Amniotic stem cell (primary cell): Measurements from ENCODE around the gene NIFK.
A peak's percentile ranks its signal among the peaks of the same experiment; 100 is the strongest.

Experiments used
- DNase-seq: peaks from one replicate; lab custom pipeline; 2025; lab: John Stamatoyannopoulos, UW

Gene NIFK

GRCh38 chr2:121736462-121737336 is at the start of gene NIFK:
NIFK (minus strand) TSS chr2:121736875; CDS start chr2:121736850, 25 bp downstream.
- peak; percentile 99 for DNase-seq

GRCh38 chr2:121783180-121783579 is 46.5 kb upstream of the NIFK start:
- DNase-seq: no peak

DNA sequence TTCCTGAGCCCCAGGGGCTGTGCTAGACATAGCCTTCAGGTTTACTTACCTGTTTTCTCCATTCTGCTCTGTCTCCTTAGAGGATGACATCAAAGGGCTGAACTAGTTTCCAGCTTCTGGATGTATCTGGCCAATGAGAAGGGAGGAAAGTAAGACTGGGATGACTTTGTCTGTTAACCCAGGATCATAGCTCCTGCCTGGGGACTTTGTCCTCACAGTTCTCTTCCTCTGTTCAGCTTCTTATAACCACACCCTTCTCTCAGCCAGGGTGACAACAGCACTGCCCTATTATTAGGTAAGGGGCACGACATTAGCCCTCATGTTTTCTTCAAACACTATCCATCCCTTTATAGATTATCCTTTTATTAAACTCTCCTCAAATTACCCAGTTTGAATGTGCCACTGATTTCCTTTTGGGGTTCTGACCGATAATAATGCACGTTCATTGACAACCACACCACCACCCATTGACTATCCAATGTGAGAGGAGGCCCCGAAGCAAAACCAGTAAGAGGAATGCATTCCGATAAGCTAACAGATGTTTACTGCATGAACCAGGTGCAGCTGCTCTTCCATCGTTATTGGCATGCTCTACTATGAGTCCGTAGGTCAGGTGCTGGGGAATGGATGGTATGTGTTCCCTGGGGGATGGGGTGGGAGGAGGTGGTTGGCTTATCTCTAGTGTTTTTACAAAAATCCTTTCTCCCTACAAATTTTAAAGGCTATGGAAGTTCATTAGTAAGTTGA is 42.2 kb upstream of the NIFK start:
- DNase-seq: no peak

DNA sequence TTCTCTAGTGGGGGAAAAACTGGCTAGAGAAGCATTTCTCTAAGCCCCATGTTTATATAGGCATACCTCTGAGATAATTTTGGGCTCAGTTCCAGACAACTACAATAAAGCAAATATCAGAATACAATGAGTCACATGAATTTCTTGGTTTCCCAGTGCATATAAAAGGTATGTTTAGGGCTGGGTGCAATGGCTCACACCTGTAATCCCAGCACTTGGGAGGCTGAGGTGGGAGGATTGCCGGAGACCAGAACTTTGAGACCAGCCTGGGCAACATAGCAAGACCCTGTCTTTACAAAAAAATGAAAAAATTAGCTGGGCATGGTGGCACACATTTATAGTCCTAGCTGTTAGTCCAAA is 41.0 kb upstream of the NIFK start:
- DNase-seq: no peak

- DNase-seq: no peak
These were observed 40.4 kb upstream of the NIFK start for GRCh38 chr2:121776885-121777698.

GRCh38 chr2:121776361-121776760 is 39.7 kb upstream of the NIFK start:
- no peak for DNase-seq

- no peak for DNase-seq
These were observed 37.6 kb upstream of the NIFK start for GRCh38 chr2:121774235-121774634.

DNA sequence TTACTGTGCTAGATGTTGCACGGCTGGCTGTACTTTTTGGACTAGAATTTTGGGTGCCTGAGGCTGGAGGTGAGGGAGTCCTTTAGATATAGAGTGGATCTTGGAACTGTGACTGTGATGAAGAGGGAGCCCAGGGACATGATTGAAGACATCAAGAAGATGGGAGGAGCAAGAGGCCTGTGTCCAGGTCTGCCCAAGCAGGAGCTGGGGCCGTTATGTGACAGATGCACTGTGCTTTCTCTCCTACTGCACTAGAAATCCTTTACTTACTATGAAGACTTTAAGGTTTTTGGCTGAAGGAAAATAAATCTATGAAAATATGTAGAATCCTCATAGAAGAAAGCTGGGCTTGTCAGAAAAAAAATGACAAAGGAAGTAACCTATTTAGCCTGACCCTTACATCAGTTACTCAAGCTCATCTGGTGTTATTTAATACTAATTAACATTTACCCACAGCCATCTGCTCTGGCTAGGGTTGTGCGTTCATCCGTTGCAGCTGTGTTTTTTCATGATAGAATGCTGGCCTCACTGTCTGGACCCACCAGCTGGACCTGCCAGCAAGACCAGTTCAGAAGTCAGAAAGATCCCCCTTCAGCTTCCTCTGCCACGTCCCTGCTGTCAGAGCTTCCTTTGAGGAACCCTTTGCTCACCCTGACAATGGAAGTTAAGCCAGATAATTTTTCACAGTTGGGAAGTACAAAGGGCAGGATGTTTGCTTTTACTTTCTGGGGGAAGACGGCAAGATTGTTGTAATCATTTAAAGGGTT is 35.5 kb upstream of the NIFK start:
- DNase-seq: no peak

GRCh38 chr2:121768143-121768755 is 31.6 kb upstream of the NIFK start:
- no peak for DNase-seq

DNA sequence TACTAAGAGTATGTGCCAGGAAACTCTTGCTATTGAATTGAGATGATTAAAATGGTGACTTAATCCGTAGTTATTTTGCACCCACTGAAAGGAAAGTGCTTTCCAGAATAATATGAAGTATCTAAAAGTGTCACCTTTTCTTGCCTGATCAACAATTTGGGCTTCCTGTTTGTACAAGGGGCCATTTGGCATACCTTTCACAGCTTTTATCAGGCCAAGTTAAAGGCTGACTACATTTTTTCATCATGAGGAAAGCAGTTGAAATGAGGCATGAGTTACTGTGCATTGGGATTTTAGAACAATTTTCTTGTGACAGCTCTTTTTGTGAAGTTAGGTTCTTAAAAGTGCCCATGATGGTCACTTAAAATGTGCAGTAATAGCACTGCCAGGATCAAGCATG is 29.9 kb upstream of the NIFK start:
- no peak for DNase-seq

DNA sequence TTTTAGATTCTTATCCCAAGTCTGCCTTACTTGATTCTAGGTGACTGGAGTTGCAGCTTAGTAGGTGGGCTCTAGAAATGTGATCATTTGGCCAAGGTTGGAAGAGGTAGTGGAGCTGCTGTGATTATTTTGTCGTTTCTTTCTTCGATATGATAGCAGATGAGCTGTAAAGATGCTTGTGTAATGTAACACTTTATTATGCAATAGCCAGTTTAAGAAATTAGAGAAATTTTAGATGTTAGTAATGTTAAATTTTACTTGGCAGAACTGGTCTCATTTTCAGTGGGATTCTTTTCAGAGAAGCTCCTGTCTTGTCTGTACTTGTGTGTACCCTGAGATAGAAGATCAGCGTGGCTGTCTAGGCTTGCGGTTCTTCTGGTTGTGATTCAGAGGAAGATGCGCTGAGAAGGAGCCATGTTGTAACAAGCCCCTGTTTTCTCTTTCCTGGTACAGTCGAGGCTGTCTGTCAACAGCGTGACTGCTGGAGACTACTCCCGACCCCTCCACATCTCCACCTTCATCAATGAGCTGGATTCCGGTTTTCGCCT is 28.1 kb upstream of the NIFK start:
- no peak for DNase-seq

DNA sequence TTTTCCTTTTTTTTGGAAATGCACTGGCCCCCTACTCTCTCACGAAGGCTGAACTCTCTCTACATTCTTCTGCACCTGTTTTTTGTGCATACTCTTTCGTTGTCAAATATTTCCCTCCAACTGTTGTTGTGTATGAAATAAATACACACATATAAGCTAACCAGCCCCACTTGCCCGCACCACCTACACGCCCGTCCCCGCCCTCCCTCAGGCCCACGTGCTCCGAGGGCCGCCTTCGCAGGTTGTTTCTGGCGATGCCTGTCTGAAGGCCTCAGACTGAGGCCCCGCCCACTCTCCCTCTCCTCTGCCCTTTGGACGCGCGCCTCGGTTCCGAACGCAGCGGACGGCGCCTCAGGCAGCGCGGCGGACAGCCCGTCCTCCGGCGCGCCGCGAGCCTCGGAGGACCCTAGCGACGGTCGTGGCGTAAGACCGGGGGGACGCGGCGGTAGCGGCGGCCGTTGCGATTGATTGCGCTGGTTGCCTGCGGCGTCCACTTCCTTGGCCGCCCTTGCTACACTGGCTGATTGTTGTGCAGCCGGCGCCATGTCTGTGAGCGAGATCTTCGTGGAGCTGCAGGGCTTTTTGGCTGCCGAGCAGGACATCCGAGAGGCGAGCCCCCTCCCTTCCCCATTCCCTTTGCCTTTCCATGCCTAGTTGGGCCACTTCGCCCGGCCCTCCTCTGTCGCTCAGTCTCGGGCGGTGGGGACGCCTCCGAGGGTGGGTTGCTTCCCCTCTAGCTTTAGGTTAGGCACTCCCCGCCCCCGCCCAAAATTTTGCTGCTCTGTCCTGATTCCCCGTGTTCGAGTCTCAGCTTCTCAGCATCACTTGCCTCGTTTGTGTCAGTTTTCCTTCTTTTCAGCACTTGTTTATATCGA is 18.8 kb upstream of the NIFK start, which contains the start of gene TSN:
TSN (plus strand) TSS at position 415 of the 875 bp plus-strand sequence; CDS start at position 544, 129 bp downstream.
- DNase-seq: peak; percentile 93

DNA sequence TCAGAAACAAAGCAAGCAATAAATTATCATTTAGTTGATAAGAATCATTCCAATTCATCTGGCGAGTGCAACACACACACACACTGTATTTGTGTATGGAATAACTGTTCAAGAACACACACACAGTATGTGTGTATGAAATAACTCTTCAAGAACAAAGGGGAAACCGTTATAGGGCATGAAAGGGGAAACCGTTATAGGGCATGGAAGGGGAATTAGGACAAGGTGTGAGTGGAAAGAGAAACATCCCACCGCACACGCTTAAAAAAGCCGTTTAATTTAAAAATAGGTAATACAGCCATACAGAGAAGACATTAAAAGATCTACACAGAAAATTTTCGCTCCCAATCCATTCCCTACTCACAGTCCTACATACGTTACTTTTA is 18.2 kb upstream of the NIFK start:
- no peak for DNase-seq

GRCh38 chr2:121748202-121748601 is 11.5 kb upstream of the NIFK start:
- peak; percentile 5 for DNase-seq

DNA sequence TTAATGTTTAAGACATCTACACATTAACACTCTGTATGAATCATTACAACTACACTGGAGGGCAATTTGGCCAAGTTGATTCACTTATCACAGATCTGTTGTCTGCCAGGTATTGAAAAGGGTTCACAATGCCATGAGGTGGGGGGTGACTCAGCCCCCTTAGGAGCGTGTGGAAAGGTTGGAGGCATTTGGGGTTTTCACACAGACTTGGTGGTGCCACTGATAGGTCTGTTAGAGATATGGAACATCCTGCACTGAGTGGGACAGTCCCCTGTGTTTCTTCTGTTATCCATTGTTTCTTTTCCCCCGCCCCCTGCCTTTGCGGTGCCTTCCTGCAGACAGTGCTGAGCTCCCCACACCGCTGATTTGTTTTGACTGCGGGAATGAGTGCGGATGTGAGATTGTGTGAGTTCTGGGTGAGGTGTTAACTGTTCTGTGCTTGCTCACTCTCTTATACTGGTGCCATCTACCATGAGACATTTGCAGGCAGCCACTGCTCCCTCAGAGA is 9.4 kb upstream of the NIFK start:
- no peak for DNase-seq

- no peak for DNase-seq
These were observed 4.8 kb upstream of the NIFK start for GRCh38 chr2:121741450-121741849.

GRCh38 chr2:121740973-121741372 is 4.3 kb upstream of the NIFK start:
- DNase-seq: no peak

GRCh38 chr2:121736140-121736461 is 574 bp downstream of the NIFK start:
- DNase-seq: no peak

GRCh38 chr2:121735518-121736074 is 1.1 kb downstream of the NIFK start:
- no peak for DNase-seq
